Measurements from ENCODE around the gene SAPCD2. TPM values are rescaled to one million over a fixed set of nuclear protein-coding genes. Genes with fewer than 3 reads are reported as not detected.
A peak's percentile ranks its signal among the peaks of the same experiment; 100 is the strongest.

Gene SAPCD2
- polyA plus RNA-seq, 1 donor from 2014 or later, result 0.22 TPM

GRCh38 chr9:137077758-137078693, 7.7 kb upstream of the SAPCD2 start:
- Histone ChIP-seq H3F3A (ENCODE audit: insufficient read depth, low read length, poor library complexity, severe bottlenecking) (no peaks in the 10 kb centered on the region), H3K79me2 (replicated peaks; ENCODE audit: insufficient read depth, low read length) (no peaks in the 10 kb centered on the region), H3K9ac (ENCODE audit: low read length) (no peak overlapping the region), H3K27me3 (ENCODE audit: insufficient read depth, low read depth, low read length) (peaks cover 66% of the 10 kb centered on the region), H4K20me1 (ENCODE audit: insufficient read depth) (no peaks in the 10 kb centered on the region), H3K27ac (ENCODE audit: low read length) (no peak overlapping the region), H3K4me3 (ENCODE audit: low read length) (peak overlapping the region; percentile 55), H3K4me2 (ENCODE audit: low read length) (no peak overlapping the region), H3K9me2 (ENCODE audit: insufficient read depth, low read length) (no peaks in the 10 kb centered on the region), H3K36me3 (ENCODE audit: insufficient read depth, low read length) (no peaks in the 10 kb centered on the region), H2AFZ (ENCODE audit: low read depth, low read length) (no peak overlapping the region), H3K9me3 (ENCODE audit: low read length) (no peaks in the 10 kb centered on the region)
- TF ChIP-seq MXI1 (conservative IDR thresholded peaks at IDR 0.05; ENCODE audit: poor library complexity, severe bottlenecking), result no peak
- TF ChIP-seq EZH2 (IDR thresholded peaks at IDR 0.05; ENCODE audit: borderline replicate concordance, insufficient read depth, low read length, poor library complexity, severe bottlenecking), result peak; percentile 63
- no peak for TF ChIP-seq POLR2AphosphoS5 (IDR thresholded peaks at IDR 0.05)
- TF ChIP-seq TAF1 (IDR thresholded peaks at IDR 0.05; ENCODE audit: low read depth), result no peak

GRCh38 chr9:137077010-137077747, 6.8 kb upstream of the SAPCD2 start, which contains the start of gene UAP1L1:
UAP1L1 (plus strand) TSS chr9:137077517; CDS start chr9:137077533, 16 bp downstream.
- Histone ChIP-seq H4K20me1 (ENCODE audit: insufficient read depth) (no peaks in the 10 kb centered on the region), H3K9ac (ENCODE audit: low read length) (no peak within 1 kb of the TSS), H3K9me2 (ENCODE audit: insufficient read depth, low read length) (no peaks in the 10 kb centered on the region), H3K4me2 (ENCODE audit: low read length) (no peak within 1 kb of the TSS), H3K4me3 (ENCODE audit: low read length) (peak within 1 kb of the TSS; percentile 55), H3K27me3 (ENCODE audit: insufficient read depth, low read depth, low read length) (peaks cover 66% of the 10 kb centered on the region), H3K27ac (ENCODE audit: low read length) (no peak within 1 kb of the TSS), H3K36me3 (ENCODE audit: insufficient read depth, low read length) (no peaks in the 10 kb centered on the region), H3F3A (ENCODE audit: insufficient read depth, low read length, poor library complexity, severe bottlenecking) (no peaks in the 10 kb centered on the region), H3K79me2 (replicated peaks; ENCODE audit: insufficient read depth, low read length) (no peaks in the 10 kb centered on the region), H3K9me3 (ENCODE audit: low read length) (no peaks in the 10 kb centered on the region), H2AFZ (ENCODE audit: low read depth, low read length) (no peak within 1 kb of the TSS)
- TF ChIP-seq SMC3 (conservative IDR thresholded peaks at IDR 0.05; ENCODE audit: poor library complexity) (no peak), RAD21 (conservative IDR thresholded peaks at IDR 0.05) (no peak), POLR2AphosphoS5 (IDR thresholded peaks at IDR 0.05) (no peak), MXI1 (conservative IDR thresholded peaks at IDR 0.05; ENCODE audit: poor library complexity, severe bottlenecking) (no peak), TAF1 (IDR thresholded peaks at IDR 0.05; ENCODE audit: low read depth) (no peak), EZH2 (IDR thresholded peaks at IDR 0.05; ENCODE audit: borderline replicate concordance, insufficient read depth, low read length, poor library complexity, severe bottlenecking) (no peak), EP300 (conservative IDR thresholded peaks at IDR 0.05; ENCODE audit: poor library complexity, severe bottlenecking) (no peak)
- TF ChIP-seq, protein P1, sequence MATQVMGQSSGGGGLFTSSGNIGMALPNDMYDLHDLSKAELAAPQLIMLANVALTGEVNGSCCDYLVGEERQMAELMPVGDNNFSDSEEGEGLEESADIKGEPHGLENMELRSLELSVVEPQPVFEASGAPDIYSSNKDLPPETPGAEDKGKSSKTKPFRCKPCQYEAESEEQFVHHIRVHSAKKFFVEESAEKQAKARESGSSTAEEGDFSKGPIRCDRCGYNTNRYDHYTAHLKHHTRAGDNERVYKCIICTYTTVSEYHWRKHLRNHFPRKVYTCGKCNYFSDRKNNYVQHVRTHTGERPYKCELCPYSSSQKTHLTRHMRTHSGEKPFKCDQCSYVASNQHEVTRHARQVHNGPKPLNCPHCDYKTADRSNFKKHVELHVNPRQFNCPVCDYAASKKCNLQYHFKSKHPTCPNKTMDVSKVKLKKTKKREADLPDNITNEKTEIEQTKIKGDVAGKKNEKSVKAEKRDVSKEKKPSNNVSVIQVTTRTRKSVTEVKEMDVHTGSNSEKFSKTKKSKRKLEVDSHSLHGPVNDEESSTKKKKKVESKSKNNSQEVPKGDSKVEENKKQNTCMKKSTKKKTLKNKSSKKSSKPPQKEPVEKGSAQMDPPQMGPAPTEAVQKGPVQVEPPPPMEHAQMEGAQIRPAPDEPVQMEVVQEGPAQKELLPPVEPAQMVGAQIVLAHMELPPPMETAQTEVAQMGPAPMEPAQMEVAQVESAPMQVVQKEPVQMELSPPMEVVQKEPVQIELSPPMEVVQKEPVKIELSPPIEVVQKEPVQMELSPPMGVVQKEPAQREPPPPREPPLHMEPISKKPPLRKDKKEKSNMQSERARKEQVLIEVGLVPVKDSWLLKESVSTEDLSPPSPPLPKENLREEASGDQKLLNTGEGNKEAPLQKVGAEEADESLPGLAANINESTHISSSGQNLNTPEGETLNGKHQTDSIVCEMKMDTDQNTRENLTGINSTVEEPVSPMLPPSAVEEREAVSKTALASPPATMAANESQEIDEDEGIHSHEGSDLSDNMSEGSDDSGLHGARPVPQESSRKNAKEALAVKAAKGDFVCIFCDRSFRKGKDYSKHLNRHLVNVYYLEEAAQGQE (IDR thresholded peaks at IDR 0.05; ENCODE audit: borderline replicate concordance), result no peak
